SU-DHL-6 (cell line): ENCODE results near the gene UBAP1.

Source experiments
- H2AFZ ChIP-seq: fragments of 200-600 bp; sonication (generic); 2 replicates; pipeline ENCODE4 v1.6.1; 2014; ENCODE audit warnings: low read depth, mild to moderate bottlenecking, moderate library complexity, mixed read lengths, antibody characterized with exemption, low read length; ENCODE audit not compliant: severe bottlenecking
- H3F3A ChIP-seq: fragments of 200-600 bp; shearing (Covaris generic); 2 replicates; pipeline ENCODE4 v1.6.0; 2016; ENCODE audit warnings: antibody characterized with exemption, mild to moderate bottlenecking; ENCODE audit not compliant: insufficient read depth
- H3K27ac ChIP-seq: fragments of 200-600 bp; sonication (generic); 2 replicates; pipeline ENCODE4 v1.5.1; 2016; ENCODE audit warnings: low read depth, mild to moderate bottlenecking, low read length, moderate library complexity, mixed read lengths
- H3K27me3 ChIP-seq: fragments of 200-600 bp; sonication (generic), shearing (Covaris generic); 2 replicates; pipeline ENCODE4 v1.6.0; 2014; ENCODE audit warnings: mild to moderate bottlenecking, low read length
- H3K36me3 ChIP-seq: fragments of 200-600 bp; sonication (generic); 2 replicates; pipeline ENCODE4 v1.6.1; 2014; ENCODE audit warnings: mild to moderate bottlenecking, low read length, mixed read lengths
- H3K4me2 ChIP-seq: fragments of 300-600, 200-600 bp; shearing (Covaris generic), sonication (generic); 2 replicates; pipeline ENCODE4 v1.6.0; 2014; ENCODE audit warnings: low read length, low read depth, mild to moderate bottlenecking; ENCODE audit not compliant: poor library complexity, severe bottlenecking
- H3K4me3 ChIP-seq: fragments of 200-600 bp; sonication (generic); 2 replicates; pipeline ENCODE4 v1.5.1; 2014; ENCODE audit warnings: antibody characterized with exemption, low read length, mild to moderate bottlenecking, mixed read lengths; ENCODE audit not compliant: insufficient read depth, poor library complexity, severe bottlenecking
- H3K79me2 ChIP-seq: fragments of 200-600 bp; sonication (generic); 2 replicates; pipeline ENCODE4 v1.6.1; 2014; ENCODE audit warnings: mild to moderate bottlenecking, low read length, moderate library complexity; ENCODE audit not compliant: insufficient read depth
- H3K9ac ChIP-seq: fragments of 200-600 bp; sonication (generic); 2 replicates; pipeline ENCODE4 v1.7.0; 2014; ENCODE audit warnings: mild to moderate bottlenecking, low read length
- H3K9me2 ChIP-seq: fragments of 200-600 bp; sonication (generic); replicated peaks from 2 replicates; pipeline ENCODE4 v1.6.1; 2014; ENCODE audit warnings: low read length; ENCODE audit not compliant: insufficient read depth
- H3K9me3 ChIP-seq: fragments of 200-600 bp; sonication (generic); 2 replicates; pipeline ENCODE4 v1.6.1; 2014; ENCODE audit warnings: low read length, mixed read lengths; ENCODE audit not compliant: insufficient read depth
- H4K20me1 ChIP-seq: fragments of 200-600 bp; sonication (generic); 2 replicates; pipeline ENCODE4 v1.6.1; 2014; ENCODE audit warnings: low read depth, mild to moderate bottlenecking, antibody characterized with exemption, low read length, moderate library complexity, mixed read lengths
- CTCF ChIP-seq: fragments of 200-600 bp; sonication (generic); IDR thresholded peaks from one replicate; pipeline ENCODE4 v1.5.1; 2017; ENCODE audit warnings: antibody characterized with exemption, mild to moderate bottlenecking, low read length, moderate library complexity; ENCODE audit not compliant: insufficient read depth, poor library complexity, severe bottlenecking
- EZH2phosphoT487 ChIP-seq: fragments of 200-600 bp; sonication (generic), shearing (Covaris generic); conservative IDR thresholded peaks from 2 replicates; pipeline ENCODE4 v1.6.1; 2018; ENCODE audit warnings: mild to moderate bottlenecking, antibody characterized with exemption, low read length, moderate library complexity, mixed read lengths

The UBAP1 gene

GRCh38 chr9:34282096-34282495, 103.3 kb downstream of the UBAP1 start:
- no peak overlapping the region for H3K9ac ChIP-seq
- no peaks in the 10 kb centered on the region for H3K27me3 ChIP-seq
- no peaks in the 10 kb centered on the region for H3F3A ChIP-seq
- no peak overlapping the region for H3K4me2 ChIP-seq
- H4K20me1 ChIP-seq = no peaks in the 10 kb centered on the region
- no peak overlapping the region for H3K4me3 ChIP-seq
- TF ChIP-seq EZH2phosphoT487 (no peak), CTCF (no peak)
- H2AFZ ChIP-seq = no peak overlapping the region
- H3K79me2 ChIP-seq = no peaks in the 10 kb centered on the region
- no peaks in the 10 kb centered on the region for H3K9me3 ChIP-seq
- no peaks in the 10 kb centered on the region for H3K9me2 ChIP-seq
- no peak overlapping the region for H3K27ac ChIP-seq
- H3K36me3 ChIP-seq = peaks cover 10% of the 10 kb centered on the region; the same call in 1 of the 2 replicates

GRCh38 chr9:34289159-34289558, 110.3 kb downstream of the UBAP1 start:
- Histone ChIP-seq H3F3A (no peaks in the 10 kb centered on the region), H3K27ac (no peak overlapping the region), H2AFZ (no peak overlapping the region), H4K20me1 (no peaks in the 10 kb centered on the region), H3K9ac (no peak overlapping the region), H3K36me3 (peaks cover 12% of the 10 kb centered on the region), H3K9me3 (no peaks in the 10 kb centered on the region), H3K4me2 (no peak overlapping the region), H3K79me2 (no peaks in the 10 kb centered on the region), H3K27me3 (no peaks in the 10 kb centered on the region), H3K9me2 (no peaks in the 10 kb centered on the region), H3K4me3 (no peak overlapping the region)
- TF ChIP-seq CTCF = no peak

DNA sequence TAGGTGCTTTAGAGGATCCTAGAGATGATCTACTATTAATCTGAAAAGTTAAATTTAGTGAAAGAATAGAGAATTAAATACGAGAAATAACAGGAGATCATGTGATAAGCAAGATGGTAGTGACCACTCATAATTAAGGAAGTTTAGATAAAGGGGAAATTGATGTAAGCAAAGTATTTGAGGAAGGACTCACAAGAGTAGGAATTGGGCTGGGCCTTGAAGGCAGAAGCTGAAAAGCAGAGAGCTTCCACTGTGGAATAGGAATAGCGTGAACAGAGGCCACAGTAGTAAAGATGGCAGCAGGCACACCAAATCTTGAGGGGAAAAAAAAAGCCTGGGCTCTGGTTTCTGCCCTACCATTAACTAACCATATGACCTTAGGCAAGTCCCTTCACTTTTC, 112.2 kb downstream of the UBAP1 start:
- Histone ChIP-seq H3K9me2 (no peaks in the 10 kb centered on the region), H3K27ac (no peak overlapping the region), H3K79me2 (no peaks in the 10 kb centered on the region), H3K4me3 (no peak overlapping the region), H3K9me3 (no peaks in the 10 kb centered on the region), H3K36me3 (peaks cover 11% of the 10 kb centered on the region), H2AFZ (no peak overlapping the region), H3K9ac (no peak overlapping the region), H3F3A (no peaks in the 10 kb centered on the region), H4K20me1 (no peaks in the 10 kb centered on the region), H3K4me2 (no peak overlapping the region), H3K27me3 (no peaks in the 10 kb centered on the region)
- no peak for TF ChIP-seq CTCF
- no peak for TF ChIP-seq EZH2phosphoT487

- no peak overlapping the region for H3K27ac ChIP-seq
- no peaks in the 10 kb centered on the region for H4K20me1 ChIP-seq
- no peak overlapping the region for H2AFZ ChIP-seq
These were observed 112.6 kb downstream of the UBAP1 start for GRCh38 chr9:34291423-34291822.

More at GRCh38 chr9:34291423-34291822, 112.6 kb downstream of the UBAP1 start:
- Histone ChIP-seq H3K27me3 (no peaks in the 10 kb centered on the region), H3K9ac (no peak overlapping the region), H3K4me2 (no peak overlapping the region), H3K9me3 (no peaks in the 10 kb centered on the region), H3K9me2 (no peaks in the 10 kb centered on the region), H3F3A (no peaks in the 10 kb centered on the region), H3K36me3 (peaks cover 11% of the 10 kb centered on the region), H3K4me3 (no peak overlapping the region), H3K79me2 (no peaks in the 10 kb centered on the region)
- TF ChIP-seq EZH2phosphoT487 (no peak), CTCF (no peak)
